Cardiac septum (tissue), 1 donor: ENCODE data around the gene SLC20A1. TPM values are rescaled to one million over a fixed set of nuclear protein-coding genes. Genes with fewer than 3 reads are reported as not detected.
A peak's percentile ranks its signal among the peaks of the same experiment; 100 is the strongest.
"Not testable (repeated sequence)": the region's sequence is repeated elsewhere in the genome, so short reads cannot be mapped to it uniquely, and the experiment has no call there.

Source experiments
- DNase-seq: peaks from one replicate; pipeline ENCODE4 v3.0.0-alpha.2; 2020; ENCODE audit warnings: low spot score
- intact Hi-C: fragments of 100-400 bp; cut with DNase I; formaldehyde crosslinking; loops from one replicate; pipeline ENCODE4 v1.14.0; 2022
- long read RNA-seq: library from polyadenylated mRNA; unstranded; transcript quantifications from one replicate; pipeline ENCODE4 v2.0.0, GENCODE V29; 2021
- total RNA-seq: library from RNA; stranded (reverse); fragmentation: NEBNext Ultra II Directional; extraction: Animal tissue kit (Norgen Biotek cat#: 25700); gene quantifications from one replicate; pipeline ENCODE4 v1.2.1, GENCODE V29; 2021
- donor health status: DM: no; HTN: no; CAD: no.

Gene SLC20A1, protein sequence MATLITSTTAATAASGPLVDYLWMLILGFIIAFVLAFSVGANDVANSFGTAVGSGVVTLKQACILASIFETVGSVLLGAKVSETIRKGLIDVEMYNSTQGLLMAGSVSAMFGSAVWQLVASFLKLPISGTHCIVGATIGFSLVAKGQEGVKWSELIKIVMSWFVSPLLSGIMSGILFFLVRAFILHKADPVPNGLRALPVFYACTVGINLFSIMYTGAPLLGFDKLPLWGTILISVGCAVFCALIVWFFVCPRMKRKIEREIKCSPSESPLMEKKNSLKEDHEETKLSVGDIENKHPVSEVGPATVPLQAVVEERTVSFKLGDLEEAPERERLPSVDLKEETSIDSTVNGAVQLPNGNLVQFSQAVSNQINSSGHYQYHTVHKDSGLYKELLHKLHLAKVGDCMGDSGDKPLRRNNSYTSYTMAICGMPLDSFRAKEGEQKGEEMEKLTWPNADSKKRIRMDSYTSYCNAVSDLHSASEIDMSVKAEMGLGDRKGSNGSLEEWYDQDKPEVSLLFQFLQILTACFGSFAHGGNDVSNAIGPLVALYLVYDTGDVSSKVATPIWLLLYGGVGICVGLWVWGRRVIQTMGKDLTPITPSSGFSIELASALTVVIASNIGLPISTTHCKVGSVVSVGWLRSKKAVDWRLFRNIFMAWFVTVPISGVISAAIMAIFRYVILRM
- 26.1 TPM for total RNA-seq
- long read RNA-seq, transcript SLC20A1-201 (11 exons, 3,381 nt) = major isoform, 12 of 20 reads
- long read RNA-seq, partial matches to known transcripts = 3 of 20 reads
- long read RNA-seq, other reads (novel, unspliced or antisense) = 5 of 20 reads

GRCh38 chr2:112645310-112646101 is at the start of gene SLC20A1:
Gene SLC20A1 (plus strand): TSS chr2:112645939. CDS start chr2:112646829, 890 bp downstream.
- peak; percentile 99 for DNase-seq
- intact Hi-C loops = loop anchor here (1.0 kb wide), 1 partner anchor 19 kb away; no protein-coding TSS in a partner anchor

DNA sequence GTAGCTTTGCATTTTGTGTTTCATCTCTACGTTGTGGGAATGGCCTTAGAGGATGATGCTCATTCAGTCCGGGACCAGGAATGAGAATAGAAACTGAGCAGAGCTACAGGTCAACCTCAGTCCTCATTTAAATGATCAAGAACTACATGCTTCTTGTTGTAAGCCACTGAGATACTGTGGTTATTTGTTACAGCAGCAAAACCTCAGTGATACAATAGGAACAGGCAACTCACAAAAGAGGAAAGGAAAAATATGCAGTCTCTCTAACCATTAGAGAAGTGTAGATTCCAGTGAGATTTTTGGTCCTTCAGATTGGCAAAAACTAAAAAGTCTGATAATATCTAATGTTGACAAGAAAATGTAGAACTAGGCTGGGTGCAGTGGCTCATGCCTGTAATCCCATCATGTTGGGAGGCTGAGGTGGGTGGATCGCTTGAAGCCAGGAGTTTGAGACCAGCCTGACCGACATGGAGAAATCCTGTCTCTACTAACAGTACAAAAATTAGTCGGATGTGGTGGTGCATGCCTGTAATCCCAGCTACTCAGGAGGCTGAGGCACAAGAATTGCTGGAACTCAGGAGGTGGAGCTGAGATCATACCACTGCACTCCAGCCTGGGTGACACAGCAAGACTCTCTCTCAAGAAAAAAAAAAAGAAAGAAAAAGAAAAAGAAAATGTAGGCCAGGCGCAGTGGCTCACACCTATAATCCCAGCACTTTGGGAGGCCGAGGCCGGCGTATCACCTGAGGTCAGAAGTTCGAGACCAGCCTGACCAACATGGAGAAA is 48.0 kb upstream of the SLC20A1 start:
- DNase-seq = no peak
- intact Hi-C loops = loop anchor here (10.0 kb wide), 1 partner anchor 347 kb away; no protein-coding TSS in a partner anchor

- DNase-seq = no peak
- intact Hi-C loops = loop anchor here (1.0 to 5.0 kb wide), 2 partner anchors 87 to 126 kb away; no protein-coding TSS in a partner anchor
Measured at GRCh38 chr2:112600634-112601033, 45.1 kb upstream of the SLC20A1 start.

GRCh38 chr2:112601754-112602153 is 44.0 kb upstream of the SLC20A1 start:
- DNase-seq = no peak
- intact Hi-C loops = loop anchor here (5.0 kb wide), 1 partner anchor 86 kb away; no protein-coding TSS in a partner anchor

DNA sequence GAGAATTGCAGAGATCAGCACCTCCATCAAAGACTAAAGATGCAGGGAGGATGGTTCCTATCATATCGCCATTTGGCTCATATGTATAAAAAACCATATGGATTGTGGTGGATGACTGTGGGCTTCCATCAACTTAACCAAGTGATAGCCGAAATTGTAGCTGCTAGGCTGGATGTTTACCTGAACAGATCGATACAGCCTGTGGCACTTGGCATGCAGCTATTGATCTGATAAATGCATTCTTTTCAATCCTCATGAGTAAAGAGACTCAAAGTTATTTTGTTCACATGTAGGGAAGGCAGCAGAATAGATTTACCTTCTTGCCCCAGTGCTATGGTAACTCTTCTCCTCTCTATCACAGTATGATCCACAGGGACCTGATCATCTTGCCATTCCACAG is 42.8 kb upstream of the SLC20A1 start:
- intact Hi-C loops = loop anchor here (5.0 kb wide), 1 partner anchor 84 kb away; no protein-coding TSS in a partner anchor
- DNase-seq = no peak

GRCh38 chr2:112603731-112604130 is 42.0 kb upstream of the SLC20A1 start:
- DNase-seq = no peak
- intact Hi-C loops = loop anchor here (5.0 kb wide), 1 partner anchor 84 kb away; no protein-coding TSS in a partner anchor

GRCh38 chr2:112604952-112605351 is 40.8 kb upstream of the SLC20A1 start:
- no peak for DNase-seq
- intact Hi-C loops = loop anchor here (5.0 kb wide), 1 partner anchor 82 kb away; no protein-coding TSS in a partner anchor

- peak; percentile 24 for DNase-seq
- intact Hi-C loops = no loop called here
Measured at GRCh38 chr2:112605926-112606325, 39.8 kb upstream of the SLC20A1 start.

- peak; percentile 26 for DNase-seq
- intact Hi-C loops = no loop called here
Measured at GRCh38 chr2:112606547-112606946, 39.2 kb upstream of the SLC20A1 start.

GRCh38 chr2:112607680-112608438 is 37.9 kb upstream of the SLC20A1 start:
- peak; percentile 1 for DNase-seq
- intact Hi-C loops = no loop called here

GRCh38 chr2:112609320-112609719 is 36.4 kb upstream of the SLC20A1 start:
- peak; percentile 10 for DNase-seq
- intact Hi-C loops = not testable (repeated sequence)

DNA sequence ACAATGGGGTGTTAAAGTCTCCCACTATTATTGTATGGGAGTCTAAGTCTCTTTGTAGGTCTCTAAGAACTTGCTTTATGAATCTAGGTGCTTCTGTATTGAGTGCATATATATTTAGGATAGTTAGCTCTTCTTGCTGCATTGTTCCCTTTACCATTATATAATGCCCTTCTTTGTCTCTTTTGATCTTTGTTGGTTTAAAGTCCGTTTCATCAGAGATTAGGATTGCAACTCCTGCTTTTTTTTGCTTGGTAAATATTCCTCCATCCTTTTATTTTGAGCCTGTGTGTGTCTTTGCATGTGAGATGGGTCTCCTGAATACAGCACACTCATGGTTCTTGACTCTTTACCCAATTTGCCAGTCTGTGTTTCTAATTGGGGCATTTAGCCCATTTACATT is 33.5 kb upstream of the SLC20A1 start:
- intact Hi-C loops, DNase-seq: not testable (repeated sequence)

- peak; percentile 68 for DNase-seq
- intact Hi-C loops = no loop called here
Measured at GRCh38 chr2:112614201-112614840, 31.4 kb upstream of the SLC20A1 start.

- intact Hi-C loops = no loop called here
- DNase-seq = peak; percentile 57
Measured at GRCh38 chr2:112615051-112615450, 30.7 kb upstream of the SLC20A1 start.

- intact Hi-C loops = not testable (repeated sequence)
- peak; percentile 10 for DNase-seq
Measured at GRCh38 chr2:112615798-112616197, 29.9 kb upstream of the SLC20A1 start.

- intact Hi-C loops = no loop called here
- no peak for DNase-seq
Measured at GRCh38 chr2:112618383-112618782, 27.4 kb upstream of the SLC20A1 start.

- intact Hi-C loops = no loop called here
- DNase-seq = no peak
Measured at GRCh38 chr2:112621790-112622527, 23.8 kb upstream of the SLC20A1 start.
